ENCODE measurements around the gene DNHD1. TPM values are rescaled to one million over a fixed set of nuclear protein-coding genes. Genes with fewer than 3 reads are reported as not detected.
A peak's percentile ranks its signal among the peaks of the same experiment; 100 is the strongest.

The DNHD1 gene
- total and polyA plus RNA-seq, 9 of the 15 experiments (the other 6 are each of a cell fraction or from before 2014, with no cell fraction given), result 0.82 to 9.7 (median 3.8) TPM

GRCh38 chr11:6612213-6613041 is 115.3 kb downstream of the DNHD1 start, which contains the start of gene TAF10 (continued):
- no peak for TF ChIP-seq REST (IDR thresholded peaks at IDR 0.05; ENCODE audit: borderline replicate concordance)
- no peak; the same call in 1 of the 2 replicates for TF ChIP-seq REST (CRISPR knock-in tag; IDR thresholded peaks at IDR 0.05; ENCODE audit: low read depth)
- TF ChIP-seq RNF2 (IDR thresholded peaks at IDR 0.05), result peak; percentile 76; the same call in 1 of the 2 replicates
- TF ChIP-seq ZNF407 (IDR thresholded peaks at IDR 0.05; ENCODE audit: low read depth), result no peak
- TF ChIP-seq PTTG1 (tag; IDR thresholded peaks at IDR 0.05; ENCODE audit: low read depth), result no peak
- TF ChIP-seq NRF1 (conservative IDR thresholded peaks at IDR 0.05 in 1 of 2, IDR thresholded peaks at IDR 0.05 in 1 of 2), result peak; percentile 72 to 76
- TF ChIP-seq HLTF (IDR thresholded peaks at IDR 0.05), result 0 out of 2 replicates have a peak, but pooled peaks have one; percentile 39
- TF ChIP-seq CGGBP1 (CRISPR knock-in tag; IDR thresholded peaks at IDR 0.05), result peak; percentile 69; the same call in 1 of the 2 replicates
- peak; percentile 15; the same call in 1 of the 2 replicates for TF ChIP-seq EP300 (IDR thresholded peaks at IDR 0.05; ENCODE audit: low read length)
- TF ChIP-seq RB1 (IDR thresholded peaks at IDR 0.05; ENCODE audit: low read depth), result peak; percentile 33; the same call in 1 of the 2 replicates
